ENCODE measurements around the gene FAM32A.

Gene FAM32A

GRCh38 chr19:16185123-16185767, at the start of gene FAM32A:
FAM32A (plus strand) TSS chr19:16185410; CDS start chr19:16185443, 33 bp downstream.
- peak; percentile 95 to 97 for DNase-seq (ENCODE audit: extremely low read depth in 1 of 2, low read depth in 1 of 2)

GRCh38 chr19:16135430-16136127, 49.6 kb upstream of the FAM32A start:
- DNase-seq (ENCODE audit: extremely low read depth in 1 of 2, low read depth in 1 of 2): no peak

- DNase-seq (ENCODE audit: extremely low read depth in 1 of 2, low read depth in 1 of 2): no peak
Observed at GRCh38 chr19:16136185-16136999, 48.8 kb upstream of the FAM32A start.

- DNase-seq (ENCODE audit: extremely low read depth in 1 of 2, low read depth in 1 of 2): no peak
Observed at GRCh38 chr19:16139752-16140151, 45.5 kb upstream of the FAM32A start.

GRCh38 chr19:16141043-16141442, 44.2 kb upstream of the FAM32A start:
- no peak for DNase-seq (ENCODE audit: extremely low read depth in 1 of 2, low read depth in 1 of 2)

- no peak for DNase-seq (ENCODE audit: extremely low read depth in 1 of 2, low read depth in 1 of 2)
Observed at GRCh38 chr19:16142032-16142580, 43.1 kb upstream of the FAM32A start.

- DNase-seq (ENCODE audit: extremely low read depth in 1 of 2, low read depth in 1 of 2): peak; percentile 32 to 72
Observed at GRCh38 chr19:16143399-16144215, 41.6 kb upstream of the FAM32A start, which contains the start of gene HSH2D. HSH2D (plus strand) TSS chr19:16143685; CDS start chr19:16148751, 5,066 bp downstream.

- no peak for DNase-seq (ENCODE audit: extremely low read depth in 1 of 2, low read depth in 1 of 2)
Observed at GRCh38 chr19:16144216-16144581, 41.0 kb upstream of the FAM32A start.

GRCh38 chr19:16146112-16146511, 39.1 kb upstream of the FAM32A start:
- DNase-seq (ENCODE audit: extremely low read depth in 1 of 2, low read depth in 1 of 2): no peak

GRCh38 chr19:16148443-16149229, 36.6 kb upstream of the FAM32A start:
- DNase-seq (ENCODE audit: extremely low read depth in 1 of 2, low read depth in 1 of 2): no peak

GRCh38 chr19:16153582-16154336, 31.5 kb upstream of the FAM32A start:
- no peak for DNase-seq (ENCODE audit: extremely low read depth in 1 of 2, low read depth in 1 of 2)

- DNase-seq (ENCODE audit: extremely low read depth in 1 of 2, low read depth in 1 of 2): no peak
Observed at GRCh38 chr19:16154557-16154956, 30.7 kb upstream of the FAM32A start.

- DNase-seq (ENCODE audit: extremely low read depth in 1 of 2, low read depth in 1 of 2): no peak
Observed at GRCh38 chr19:16155128-16155527, 30.1 kb upstream of the FAM32A start.

- DNase-seq (ENCODE audit: extremely low read depth in 1 of 2, low read depth in 1 of 2): no peak
Observed at GRCh38 chr19:16156904-16157303, 28.3 kb upstream of the FAM32A start.

- no peak for DNase-seq (ENCODE audit: extremely low read depth in 1 of 2, low read depth in 1 of 2)
Observed at GRCh38 chr19:16157601-16158000, 27.6 kb upstream of the FAM32A start.

GRCh38 chr19:16159655-16160054, 25.6 kb upstream of the FAM32A start:
- DNase-seq (ENCODE audit: extremely low read depth in 1 of 2, low read depth in 1 of 2): no peak

- no peak for DNase-seq (ENCODE audit: extremely low read depth in 1 of 2, low read depth in 1 of 2)
Observed at GRCh38 chr19:16160445-16160942, 24.7 kb upstream of the FAM32A start.

- no peak for DNase-seq (ENCODE audit: extremely low read depth in 1 of 2, low read depth in 1 of 2)
Observed at GRCh38 chr19:16160943-16161560, 24.2 kb upstream of the FAM32A start.
